Retina (tissue), 1 donor: ENCODE data around the gene DNAH17.
A peak's percentile ranks its signal among the peaks of the same experiment; 100 is the strongest.

Source experiments
- DNase-seq: peaks from one replicate; pipeline ENCODE4 v3.0.0-alpha.2; 2016

Gene DNAH17

DNA sequence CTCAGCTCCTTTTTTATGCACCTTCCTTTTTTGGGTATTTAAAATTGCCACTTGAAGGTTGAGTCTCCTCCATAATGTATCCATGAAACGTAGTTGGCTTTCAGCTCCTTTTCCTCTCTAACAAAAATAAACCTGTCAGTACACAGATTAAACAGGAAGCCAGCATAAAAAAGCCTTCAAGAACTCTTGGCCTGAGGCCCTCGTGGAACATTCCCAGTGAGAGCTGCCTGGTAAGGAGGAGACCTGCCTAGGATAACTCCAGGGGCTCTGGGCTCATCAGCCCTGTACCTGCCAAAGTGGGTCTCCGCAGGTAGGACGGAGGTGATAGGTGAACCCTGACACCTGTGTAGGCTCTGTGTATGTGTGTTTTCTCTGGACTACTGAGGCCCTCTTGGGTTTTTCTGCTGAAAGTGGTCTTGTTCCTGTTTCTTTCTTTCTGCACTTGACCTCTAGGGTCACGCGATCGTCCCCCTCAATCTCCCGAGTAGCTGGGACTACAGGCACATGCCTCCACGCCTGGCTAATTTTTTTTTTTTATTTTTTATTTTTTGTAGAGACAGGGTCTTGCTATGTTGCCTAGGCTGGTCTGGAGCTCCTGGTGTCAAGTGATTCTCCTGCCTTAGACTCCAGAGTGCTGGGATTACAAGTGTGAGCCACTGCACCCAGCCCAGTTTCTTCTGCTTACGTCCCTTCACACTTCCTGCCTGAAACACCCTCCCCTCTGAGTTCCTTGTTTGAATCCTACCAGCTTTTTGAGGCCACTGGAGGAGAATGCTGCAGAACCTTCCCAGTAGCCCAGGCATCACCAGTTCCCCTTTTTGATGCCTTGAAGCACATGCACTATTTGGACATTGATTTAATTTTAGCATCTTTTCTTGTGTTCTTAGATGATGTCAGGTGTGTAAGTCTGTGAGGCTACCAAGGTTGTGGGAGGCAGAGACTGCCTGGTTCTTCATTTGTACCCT, 188.9 kb downstream of the DNAH17 start:
- no peak for DNase-seq

DNA sequence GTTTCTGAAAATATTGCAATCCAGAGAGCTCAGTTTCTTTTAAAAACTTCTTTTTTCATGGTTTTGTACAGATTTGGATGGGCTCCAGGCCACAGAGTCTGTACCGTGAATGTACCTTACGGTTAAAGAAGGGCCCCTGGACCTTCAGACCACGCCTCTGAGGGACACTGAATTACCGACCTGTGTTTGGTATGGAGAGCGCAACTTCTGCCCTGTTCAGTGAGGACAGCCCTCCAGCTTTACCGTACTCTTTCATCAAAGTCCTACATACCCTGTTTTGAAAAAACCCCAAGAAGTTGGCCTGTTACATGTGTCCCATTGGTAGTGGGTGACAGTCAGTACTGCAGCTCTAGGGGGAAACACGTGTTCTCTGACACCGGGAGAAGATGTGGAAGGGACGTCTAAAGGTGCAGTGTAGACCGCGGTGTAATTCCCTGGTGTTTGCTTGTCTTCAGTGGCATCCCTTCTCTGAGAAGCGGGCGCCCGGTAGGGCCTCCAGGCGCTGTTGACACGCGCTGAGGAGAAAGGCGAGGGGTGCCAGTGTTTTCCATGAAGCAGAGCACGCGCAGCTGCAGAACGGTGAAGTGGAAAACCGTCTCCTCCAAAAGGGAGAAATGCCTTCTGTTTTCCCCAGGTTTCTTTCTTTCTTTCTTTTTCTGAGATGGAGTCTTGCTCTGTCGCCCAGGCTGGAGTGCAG, 192.6 kb downstream of the DNAH17 start:
- no peak for DNase-seq

DNA sequence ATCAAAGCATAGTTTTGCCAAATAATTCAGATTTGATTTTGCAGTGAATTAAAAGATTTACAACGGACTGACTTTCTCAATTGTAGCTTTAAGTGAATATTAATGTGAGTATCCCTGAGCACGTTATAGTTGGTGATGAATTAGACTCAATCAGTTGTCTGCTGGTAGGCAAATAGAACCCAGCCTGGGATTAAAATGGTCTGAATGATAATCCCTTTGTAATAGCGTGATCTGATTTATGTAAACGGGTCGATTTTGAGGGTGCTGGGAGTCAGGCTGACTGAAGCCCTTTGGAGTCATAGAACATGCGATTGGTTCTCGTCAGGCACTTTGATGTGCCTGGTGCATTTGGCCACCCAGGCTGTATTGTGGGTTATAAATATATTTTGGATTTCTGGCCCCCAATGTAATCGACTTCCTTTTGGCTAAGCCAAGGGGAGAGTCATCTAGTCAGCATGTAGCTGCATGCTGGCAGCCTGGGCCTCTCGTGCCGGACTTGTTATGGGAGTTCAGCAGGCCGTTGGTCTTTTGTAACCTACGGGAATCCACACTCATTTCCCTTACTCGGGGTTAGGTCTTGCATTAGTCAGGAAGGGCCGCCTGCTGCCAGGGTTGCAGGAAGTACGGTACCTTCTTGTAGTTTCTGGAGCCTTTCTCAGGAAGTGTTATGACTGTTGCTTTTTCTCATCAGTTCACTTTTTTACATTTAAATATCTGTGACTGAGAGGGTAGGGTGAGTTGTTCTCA, 193.3 kb downstream of the DNAH17 start:
- DNase-seq = no peak

DNA sequence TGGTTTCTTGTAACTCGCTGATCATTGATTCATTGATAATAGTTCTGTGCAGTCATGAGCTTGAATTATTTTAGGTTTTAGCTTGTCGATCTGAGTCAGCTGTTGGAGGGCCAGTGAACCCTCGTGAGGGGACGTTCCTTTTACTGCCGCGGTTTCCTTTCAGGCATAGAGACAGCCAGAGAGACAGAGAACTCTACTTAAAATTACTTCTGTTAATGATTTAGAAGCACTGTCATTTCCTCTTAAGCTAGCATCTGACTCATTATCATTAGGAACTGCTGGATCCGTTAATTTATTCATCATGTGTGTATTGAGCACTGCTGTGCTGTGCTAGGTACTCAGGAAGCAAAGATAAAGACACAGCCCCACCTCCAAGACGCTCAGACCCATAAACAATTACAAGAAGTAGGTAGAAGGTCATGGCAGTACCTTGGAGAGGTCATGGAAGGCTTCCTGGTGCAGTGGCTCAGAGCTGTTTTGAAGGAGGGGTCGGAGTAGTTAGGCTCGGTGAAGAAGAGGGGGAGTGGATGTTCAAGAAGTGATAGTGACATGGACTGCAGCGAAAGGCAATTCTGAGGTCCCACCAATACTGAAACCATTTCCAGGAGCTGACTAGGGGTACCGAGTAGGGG, 195.5 kb downstream of the DNAH17 start:
- no peak for DNase-seq

DNA sequence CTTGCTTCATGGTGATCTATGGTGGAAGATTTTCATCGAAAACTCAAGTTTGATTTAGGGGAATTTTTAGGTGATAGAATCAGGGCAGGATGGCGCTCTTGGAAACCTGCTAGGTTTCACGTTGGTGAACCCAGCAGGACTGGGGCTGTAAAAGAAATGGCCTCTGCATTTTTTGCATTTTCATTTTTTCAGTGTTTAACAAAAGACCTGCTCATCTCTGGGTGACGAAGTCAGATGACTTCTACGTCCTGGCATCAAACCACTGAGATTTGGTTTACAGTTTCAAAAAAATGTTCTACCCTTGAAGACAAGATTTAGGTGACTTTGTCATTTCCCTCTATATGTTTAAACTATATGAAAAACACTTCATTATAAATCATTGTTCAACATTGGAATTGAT, 196.8 kb downstream of the DNAH17 start:
- no peak for DNase-seq

DNA sequence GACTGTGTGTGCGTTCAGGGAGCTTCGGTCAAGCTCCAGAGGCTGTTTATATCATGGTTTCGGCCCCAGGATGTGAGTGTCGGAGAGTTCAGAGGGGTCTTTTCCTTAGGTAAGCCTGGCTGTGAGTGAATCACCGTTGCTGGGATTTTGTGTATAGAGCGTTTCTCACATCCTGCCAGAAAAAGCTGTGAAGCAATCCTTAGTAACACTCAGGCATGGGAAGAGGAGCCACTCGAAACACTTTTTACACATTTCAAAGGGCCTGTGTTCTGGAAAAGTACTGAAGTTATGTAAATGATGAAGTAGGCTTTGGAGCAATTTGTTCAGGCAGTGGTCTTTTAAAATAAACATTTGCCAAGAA, 198.1 kb downstream of the DNAH17 start:
- DNase-seq = no peak

DNA sequence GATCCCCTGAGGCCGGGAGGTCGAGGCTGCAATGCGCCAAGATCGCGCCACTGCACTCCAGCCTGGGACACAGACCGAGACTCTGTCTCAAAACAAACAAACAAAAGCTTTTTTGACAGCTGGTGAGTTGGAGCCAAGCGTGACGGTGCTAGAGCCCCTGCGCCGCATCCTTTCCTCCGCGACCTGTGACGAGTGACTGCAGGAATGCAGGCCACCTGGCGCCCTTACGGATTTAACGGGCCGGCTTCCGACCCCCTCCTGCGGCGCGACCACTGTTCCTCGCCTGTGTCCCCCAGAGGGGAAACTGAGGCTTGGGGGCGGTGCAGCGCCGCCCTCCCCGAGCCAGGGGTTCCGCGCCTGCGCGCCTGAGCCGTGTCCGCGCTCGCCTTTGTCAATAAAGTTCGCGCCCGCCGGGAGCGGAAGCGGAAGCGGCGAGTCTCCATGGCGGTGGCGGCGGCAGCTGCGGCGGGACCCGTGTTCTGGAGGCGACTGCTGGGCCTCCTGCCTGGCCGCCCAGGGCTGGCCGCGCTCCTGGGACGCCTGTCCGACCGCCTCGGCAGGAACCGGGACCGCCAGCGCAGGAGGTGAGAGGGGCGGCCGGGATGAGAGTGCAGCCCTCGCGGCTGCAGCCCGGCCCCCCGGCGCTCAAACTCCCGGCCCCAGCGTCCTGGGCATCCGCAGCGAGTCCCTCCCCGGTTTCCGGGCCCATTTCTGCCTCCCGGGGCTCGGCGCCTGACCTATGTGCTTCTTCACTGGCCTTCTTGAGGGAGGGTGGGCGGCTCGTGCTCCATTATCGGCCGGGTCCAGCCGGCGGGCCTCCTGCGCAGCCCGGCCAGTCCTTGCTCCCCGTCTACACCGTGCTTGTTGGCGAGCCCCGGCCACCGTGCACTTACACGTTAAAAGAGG, 198.7 kb downstream of the DNAH17 start, which contains the start of gene PGS1:
Gene PGS1 (plus strand): TSS at position 425 of the 906 bp plus-strand sequence. CDS start 17 bp downstream, at position 442.
- DNase-seq = peak; percentile 95

DNA sequence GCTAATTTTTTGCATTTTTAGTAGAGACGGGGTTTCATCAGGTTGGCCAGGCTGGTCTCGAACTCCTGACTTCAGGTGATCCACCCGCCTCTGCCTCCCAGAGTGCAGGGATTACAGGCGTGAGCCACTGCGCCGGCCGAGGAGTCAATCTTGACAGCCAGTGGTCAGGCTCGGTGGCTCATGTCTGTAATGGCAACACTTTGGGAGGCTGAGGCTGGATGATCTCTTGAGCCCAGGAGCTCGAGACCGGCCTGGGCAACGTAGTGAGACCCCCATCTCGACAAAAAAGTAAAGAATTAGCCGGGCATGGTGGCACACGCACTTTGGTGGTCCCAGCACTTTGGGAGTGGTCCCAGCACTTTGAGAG, 199.4 kb downstream of the DNAH17 start:
- no peak for DNase-seq

DNA sequence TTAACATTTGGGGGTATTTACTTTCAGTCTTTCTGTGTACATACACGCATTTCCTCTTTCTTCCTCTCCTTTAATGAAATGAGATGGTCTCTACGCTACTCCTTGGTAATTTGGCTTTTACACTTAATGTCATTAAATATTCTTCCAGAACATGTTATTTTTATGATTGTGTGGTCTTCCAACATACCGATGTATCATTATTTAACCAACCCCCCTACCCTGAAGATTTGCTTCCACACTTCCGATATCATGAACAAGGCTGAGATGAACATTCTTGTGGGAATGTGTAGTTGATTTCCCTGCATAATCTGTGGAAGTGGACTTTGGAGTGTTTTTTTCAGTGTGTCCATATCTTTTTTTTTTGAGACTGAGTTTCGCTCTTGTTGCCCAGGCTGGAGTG, 201.0 kb downstream of the DNAH17 start:
- no peak for DNase-seq

DNA sequence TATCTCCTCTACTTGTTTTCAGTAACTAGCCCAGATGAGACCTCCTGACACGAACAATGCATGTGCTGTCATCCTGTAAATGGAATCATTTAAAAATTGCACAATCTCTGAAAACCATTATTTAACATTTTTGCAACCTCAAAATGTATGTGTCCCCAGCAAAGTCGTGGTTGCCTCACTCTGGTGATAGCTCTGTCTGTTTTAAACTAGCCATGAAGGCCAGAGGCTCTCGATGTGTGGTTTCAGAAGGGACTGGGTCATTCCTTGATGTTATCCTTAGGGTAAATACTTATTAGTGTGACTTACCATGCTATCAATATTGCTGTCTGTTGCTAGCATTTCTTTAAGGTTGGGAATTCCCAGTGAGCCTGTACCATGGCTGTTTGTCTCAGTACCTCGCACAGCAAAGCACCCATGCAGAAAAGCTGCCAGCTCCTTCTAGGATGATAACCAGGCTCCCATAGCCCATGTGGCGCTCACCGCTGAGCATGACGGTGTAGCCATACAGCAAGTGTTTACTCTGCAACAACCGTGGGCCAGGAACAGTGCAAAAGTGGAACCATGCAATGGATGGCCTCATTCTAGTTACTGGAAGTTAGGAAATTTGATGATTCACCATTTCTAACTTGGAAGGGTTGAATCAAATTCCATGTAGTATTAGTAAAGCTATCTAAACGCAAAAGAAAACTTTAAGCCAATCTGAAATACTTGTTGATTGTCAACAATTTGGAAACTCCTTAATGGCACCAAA, 201.6 kb downstream of the DNAH17 start:
- no peak for DNase-seq

DNA sequence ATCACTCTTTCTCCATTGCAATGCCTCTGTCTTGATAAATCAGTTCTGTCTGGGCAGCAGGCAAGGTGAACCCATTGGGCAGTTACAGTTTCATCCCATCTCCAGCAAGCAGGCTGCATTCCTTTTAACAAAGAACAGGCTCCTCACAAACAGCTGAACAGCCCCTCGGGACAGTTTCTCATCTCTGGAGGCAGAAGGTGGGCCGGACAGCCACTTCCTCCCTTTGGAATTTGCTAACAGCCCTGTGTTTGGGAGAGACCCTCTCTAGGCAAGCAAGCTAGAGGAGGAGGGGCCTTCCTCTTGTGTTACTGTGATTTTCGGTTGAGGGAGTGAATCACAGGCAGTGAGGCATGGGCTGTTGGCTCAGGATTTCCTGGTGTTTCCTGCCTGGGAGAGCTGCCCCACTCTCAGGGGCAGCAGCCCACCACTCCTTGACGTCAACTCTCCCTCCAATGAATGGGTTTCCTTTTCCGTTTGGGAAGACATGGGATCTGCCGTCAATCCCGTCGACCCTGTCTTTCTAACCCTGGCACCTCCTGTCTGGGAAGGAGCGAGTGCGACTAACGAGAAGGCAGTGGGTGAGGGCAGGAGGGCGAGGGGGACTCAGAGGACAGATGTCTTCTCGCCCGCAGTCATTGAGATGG, 202.4 kb downstream of the DNAH17 start:
- no peak for DNase-seq

DNA sequence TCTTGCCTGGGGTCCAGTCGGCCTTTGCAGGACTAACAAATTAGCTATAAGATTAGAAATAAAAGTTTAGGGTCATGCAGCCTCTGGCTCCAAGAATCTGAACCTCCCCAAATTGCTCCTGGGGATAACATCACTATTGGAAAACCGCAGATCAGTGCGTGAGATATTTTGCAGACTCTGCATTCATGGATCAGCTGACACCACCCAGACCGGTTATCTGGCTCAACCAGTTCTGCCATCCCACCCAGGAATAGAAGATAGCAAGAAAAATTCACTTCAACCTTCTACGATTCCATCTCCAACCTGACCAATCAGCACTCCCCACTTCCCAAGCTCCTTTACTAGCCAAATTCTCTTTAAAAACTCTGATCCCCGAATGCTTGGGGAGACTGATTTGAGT, 203.0 kb downstream of the DNAH17 start:
- no peak for DNase-seq
